HG02840 (cell line): ENCODE results near the gene ANO8.
"Not testable (repeated sequence)": the region's sequence is repeated elsewhere in the genome, so short reads cannot be mapped to it uniquely, and the experiment has no call there.

Experiments
- ATAC-seq: cut with Tn5 transposase; IDR thresholded peaks from one replicate; pipeline ENCODE4 v1.9.1; 2021; ENCODE audit warnings: mild to moderate bottlenecking, moderate library complexity, moderate number of reproducible peaks; ENCODE audit not compliant: unreplicated experiment, low FRiP score

The ANO8 gene

GRCh38 chr19:17312189-17313113 is 22.2 kb downstream of the ANO8 start:
- no peak for ATAC-seq

GRCh38 chr19:17311455-17312188 is 23.0 kb downstream of the ANO8 start:
- ATAC-seq: no peak

DNA sequence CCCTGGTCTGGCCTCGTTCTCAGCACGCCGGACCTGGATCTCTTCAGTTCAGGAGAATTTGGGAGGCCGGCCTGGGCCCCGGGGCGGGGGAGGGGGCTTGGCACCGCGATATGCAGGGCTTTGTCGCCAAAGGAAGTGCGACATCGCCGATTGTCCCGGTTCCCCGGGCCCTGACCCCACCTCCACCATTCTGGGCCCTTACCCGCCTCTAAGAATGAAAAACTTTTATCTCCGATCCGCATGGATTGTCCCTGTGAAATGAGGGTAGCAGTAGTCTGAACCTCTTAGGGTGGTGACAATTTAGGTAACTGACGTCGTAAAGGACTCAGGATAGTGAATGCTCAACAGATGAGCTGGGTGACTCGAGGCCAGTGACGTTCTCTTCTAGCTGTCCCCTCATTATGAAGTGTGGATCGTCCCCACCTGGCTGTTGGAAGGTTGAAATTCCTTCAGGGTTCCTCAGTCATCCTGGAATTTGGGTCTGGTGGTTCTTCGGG is 24.6 kb downstream of the ANO8 start:
- ATAC-seq: no peak

GRCh38 chr19:17309198-17309964 is 25.3 kb downstream of the ANO8 start, which contains the start of gene DDA1:
Gene DDA1, plus strand, starts transcription at chr19:17309563. Its CDS starts 92 bp downstream, at chr19:17309655.
- ATAC-seq: peak; percentile 62

DNA sequence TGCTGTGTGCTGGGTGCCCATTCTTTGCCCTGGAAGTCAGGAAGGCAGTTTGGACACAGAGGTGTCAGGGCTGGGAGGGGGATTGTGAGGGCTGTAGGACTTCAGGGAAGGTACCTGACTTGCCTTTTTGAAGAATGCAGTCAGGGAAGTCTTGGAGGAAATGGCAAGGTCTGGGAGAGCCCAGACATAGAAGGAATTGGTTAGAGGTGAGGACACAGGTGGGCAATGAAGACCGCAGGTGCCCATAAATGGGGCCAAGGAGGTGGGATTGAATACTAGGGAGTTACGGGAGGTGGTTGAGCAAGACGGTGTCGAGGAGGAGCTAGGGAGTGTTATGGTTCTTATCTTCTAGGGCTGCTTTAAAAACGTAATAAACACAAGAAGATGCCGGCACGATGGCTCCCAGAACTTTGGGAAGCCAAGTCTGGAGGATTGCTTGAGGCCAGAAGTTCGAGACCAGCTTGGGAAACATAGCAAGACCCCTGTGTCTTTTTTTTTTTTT is 26.7 kb downstream of the ANO8 start:
- no peak for ATAC-seq

GRCh38 chr19:17306285-17306714 is 28.4 kb downstream of the ANO8 start:
- no peak for ATAC-seq

GRCh38 chr19:17305517-17306284 is 29.0 kb downstream of the ANO8 start, which contains the start of gene MRPL34:
Gene MRPL34, plus strand, starts transcription at chr19:17305872. Its CDS starts 21 bp downstream, at chr19:17305893.
- ATAC-seq: peak; percentile 57

DNA sequence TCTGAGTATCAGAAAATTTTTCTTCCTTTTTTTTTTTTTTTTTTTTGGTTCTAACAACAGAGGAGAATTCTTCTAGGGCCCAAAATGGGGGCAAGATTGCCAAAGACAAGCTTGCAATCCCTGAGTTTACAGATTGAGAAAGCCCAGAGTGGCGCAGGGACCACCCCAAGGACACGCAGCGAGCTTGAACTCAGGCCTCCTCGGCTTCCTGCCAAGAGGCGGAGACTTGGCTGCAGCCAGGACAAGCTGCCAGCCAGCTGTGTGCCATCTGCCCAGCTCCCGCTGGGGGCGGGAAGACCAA is 29.5 kb downstream of the ANO8 start:
- ATAC-seq: no peak

DNA sequence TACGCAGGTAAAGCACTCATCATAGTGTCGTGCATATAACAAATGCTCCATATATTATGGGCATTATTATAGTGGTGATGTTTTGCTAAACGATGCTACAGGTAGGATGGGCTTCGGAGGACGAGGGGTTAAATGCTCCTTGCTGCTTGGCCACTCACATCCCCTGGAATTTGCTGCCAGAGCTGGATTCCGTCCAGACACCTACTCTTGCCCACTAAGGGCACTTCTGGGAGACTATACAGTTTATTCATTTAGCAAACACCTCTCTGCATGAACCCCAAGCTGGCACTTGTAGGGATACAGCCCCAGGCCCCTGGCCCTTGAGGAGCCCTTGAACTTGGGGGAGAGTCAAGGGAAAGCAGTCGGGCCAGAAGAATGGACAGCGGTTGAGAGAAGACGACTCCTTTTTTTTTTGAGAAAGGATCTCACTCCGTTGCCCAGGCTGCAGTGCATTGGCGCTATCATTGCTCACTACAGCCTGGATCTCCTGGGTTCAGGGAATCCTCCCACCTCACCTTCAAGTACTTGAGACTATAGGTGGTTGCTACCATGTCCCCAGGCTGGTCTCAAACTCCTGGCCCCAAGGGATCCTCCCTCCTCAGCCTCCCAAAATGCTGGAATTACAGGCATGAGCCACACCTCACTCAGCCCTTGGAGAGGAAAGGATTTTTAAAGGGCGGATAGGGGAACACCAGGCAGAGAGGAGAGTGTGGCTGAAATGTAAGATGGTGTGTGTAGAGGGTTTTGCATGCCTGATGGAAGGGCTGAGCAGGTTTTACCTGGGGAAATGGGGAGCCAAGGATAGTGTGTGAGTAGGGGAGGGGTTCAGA is 30.1 kb downstream of the ANO8 start:
- no peak for ATAC-seq

GRCh38 chr19:17303940-17304267 is 30.8 kb downstream of the ANO8 start:
- ATAC-seq: no peak

DNA sequence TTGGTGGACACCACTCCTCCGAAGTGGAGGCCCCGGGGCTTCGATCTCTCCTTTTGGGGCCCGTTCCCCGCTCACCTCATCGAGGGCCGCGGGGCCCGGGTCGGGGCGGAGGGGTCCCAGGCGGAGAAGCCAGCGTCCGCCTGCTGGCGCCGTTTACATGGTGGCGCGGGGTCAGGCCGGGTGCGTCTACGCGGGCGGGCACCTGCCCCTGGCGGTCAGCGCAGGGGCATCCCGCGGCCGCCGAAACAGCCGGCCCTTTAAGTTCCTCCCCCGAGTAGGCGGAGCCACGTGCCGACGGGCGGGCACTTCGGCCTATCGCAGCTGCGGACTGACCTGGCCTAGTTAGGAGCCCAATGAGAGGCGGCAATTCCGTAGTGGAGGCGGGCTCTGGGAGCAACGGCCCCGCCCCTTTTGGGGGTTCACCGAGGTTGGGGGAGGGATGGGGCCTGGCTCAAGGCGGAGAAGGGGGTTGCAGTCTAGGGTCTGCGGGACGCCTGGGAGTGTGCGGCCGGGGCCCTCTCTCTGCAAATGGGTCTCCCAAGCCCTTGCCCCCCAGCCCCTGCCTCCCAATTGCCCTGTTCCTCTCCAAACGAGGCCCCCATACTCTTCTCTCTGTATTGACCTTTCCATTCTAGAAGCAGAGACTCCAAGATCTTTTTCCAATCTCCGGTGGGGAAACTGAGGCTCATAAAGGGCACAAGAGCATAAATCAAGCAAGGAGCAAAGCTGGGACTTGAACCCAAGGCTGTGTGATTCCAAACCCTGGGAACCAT is 31.3 kb downstream of the ANO8 start, which contains the start of gene ABHD8:
Gene ABHD8 (minus strand): TSS at position 259 of the 773 bp plus-strand sequence. CDS start 1,809 bp downstream, outside the sequence.
- peak; percentile 48 for ATAC-seq

GRCh38 chr19:17302391-17303166 is 32.1 kb downstream of the ANO8 start:
- ATAC-seq: no peak

DNA sequence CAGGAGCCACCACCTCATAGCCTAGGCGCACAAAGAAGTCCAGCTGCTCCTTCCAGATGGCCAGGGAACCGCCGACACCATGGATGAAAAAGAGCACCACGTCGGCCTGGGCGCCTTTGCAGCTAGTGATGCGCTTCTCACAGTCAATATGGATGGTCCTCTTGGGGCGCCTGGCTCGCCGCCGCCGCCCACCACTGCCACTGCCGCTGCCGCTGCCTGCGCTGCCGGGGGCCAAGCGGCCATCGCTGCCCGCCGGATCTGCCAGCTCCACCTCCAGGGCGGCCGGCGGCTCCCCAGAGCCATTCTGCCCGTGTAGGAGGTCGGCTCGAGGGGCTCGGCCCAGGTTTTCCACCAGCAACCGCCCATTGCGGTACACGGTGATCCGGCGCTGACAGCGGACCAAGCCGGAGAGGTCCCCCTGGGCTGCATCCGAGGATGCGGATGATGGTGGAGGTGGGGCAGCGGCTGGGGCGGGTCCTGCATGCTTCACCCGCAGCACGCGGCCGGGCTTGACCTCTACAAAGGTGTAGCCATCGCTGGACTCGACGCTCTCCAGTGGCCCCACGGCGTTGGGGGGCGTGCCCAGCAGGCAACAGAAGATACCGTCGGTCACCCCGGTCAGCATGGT is 33.5 kb downstream of the ANO8 start:
- no peak for ATAC-seq

DNA sequence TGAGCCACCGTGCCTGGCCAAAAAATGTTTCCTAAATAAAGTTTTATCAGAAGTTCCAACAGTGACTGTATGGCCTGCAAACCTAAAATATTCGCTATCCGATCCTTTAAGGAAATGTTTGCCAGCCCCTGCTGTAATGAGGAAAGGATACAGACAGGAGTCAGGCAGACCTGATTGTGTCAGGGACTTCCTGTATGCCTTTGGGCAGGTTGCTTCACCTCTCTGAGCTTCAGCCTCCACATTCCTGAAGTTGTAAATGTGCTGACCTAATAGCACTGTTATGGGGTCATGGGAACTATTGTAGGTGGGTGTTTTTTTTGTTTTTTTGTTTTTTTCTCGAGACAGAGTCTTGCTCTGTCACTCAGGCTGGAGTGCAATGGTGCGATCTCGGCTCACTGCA is 37.7 kb downstream of the ANO8 start:
- ATAC-seq: no peak

DNA sequence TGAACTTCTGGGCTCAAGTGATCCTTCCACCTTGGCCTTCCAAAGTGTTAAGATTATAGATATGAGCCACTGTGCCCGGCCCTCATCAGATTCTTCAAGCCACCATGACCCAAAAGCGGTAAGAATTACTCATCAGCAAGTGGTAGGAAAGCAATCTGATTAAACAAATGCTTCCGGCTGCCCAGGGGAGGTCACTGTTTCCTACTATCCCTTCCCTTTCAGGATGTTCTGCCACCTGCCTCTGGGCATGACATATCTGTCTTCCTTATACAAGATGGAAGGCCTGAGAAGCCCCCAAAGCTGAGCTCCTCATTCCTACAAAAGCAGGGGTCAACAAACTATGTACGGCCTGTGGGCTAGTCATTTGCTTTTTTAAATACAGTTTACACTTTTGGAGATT is 38.4 kb downstream of the ANO8 start:
- no peak for ATAC-seq

GRCh38 chr19:17295551-17295950 is 39.1 kb downstream of the ANO8 start:
- not testable (repeated sequence) for ATAC-seq
